ENCODE results near the gene PMP22.

PMP22 gene

GRCh38 chr17:15255713-15256454 is 9.2 kb downstream of the PMP22 start:
- H3K27ac Mint-ChIP-seq, result no peak overlapping the region
- ATAC-seq (ENCODE audit: low read depth) (no peak), DNase-seq (ENCODE audit: low spot score in 2 of 2) (no peak)
- H3K9me3 Mint-ChIP-seq, result no peaks in the 10 kb centered on the region
- H3K27me3 Mint-ChIP-seq, result peaks cover 28% of the 10 kb centered on the region
- peaks cover 2% of the 10 kb centered on the region for H3K4me1 Mint-ChIP-seq
- H3K4me3 Mint-ChIP-seq, result no peak overlapping the region
- no peaks in the 10 kb centered on the region for H3K36me3 Mint-ChIP-seq

- no peak for ATAC-seq (ENCODE audit: low read depth)
- no peak for DNase-seq (ENCODE audit: low spot score in 2 of 2)
- H3K27ac Mint-ChIP-seq, result no peak overlapping the region
- no peaks in the 10 kb centered on the region for H3K36me3 Mint-ChIP-seq
- H3K9me3 Mint-ChIP-seq, result no peaks in the 10 kb centered on the region
- H3K4me1 Mint-ChIP-seq, result peaks cover 2% of the 10 kb centered on the region
- peaks cover 12% of the 10 kb centered on the region for H3K27me3 Mint-ChIP-seq
- H3K4me3 Mint-ChIP-seq, result no peak overlapping the region
Measured at GRCh38 chr17:15250135-15250860, 14.8 kb downstream of the PMP22 start.

- Mint-ChIP-seq H3K9me3 (no peaks in the 10 kb centered on the region), H3K36me3 (no peaks in the 10 kb centered on the region), H3K27ac (no peak overlapping the region), H3K4me1 (peaks cover 2% of the 10 kb centered on the region), H3K27me3 (peaks cover 12% of the 10 kb centered on the region), H3K4me3 (no peak overlapping the region)
- DNase-seq (ENCODE audit: low spot score in 2 of 2) (no peak), ATAC-seq (ENCODE audit: low read depth) (no peak)
Measured at GRCh38 chr17:15249487-15249886, 15.6 kb downstream of the PMP22 start.

- H3K27me3 Mint-ChIP-seq, result peaks cover 3% of the 10 kb centered on the region
- H3K27ac Mint-ChIP-seq, result no peak overlapping the region
- ATAC-seq (ENCODE audit: low read depth), result no peak
- H3K36me3 Mint-ChIP-seq, result no peaks in the 10 kb centered on the region
- peaks cover 1% of the 10 kb centered on the region for H3K9me3 Mint-ChIP-seq
- DNase-seq (ENCODE audit: low spot score in 2 of 2), result no peak
- peaks cover 2% of the 10 kb centered on the region for H3K4me1 Mint-ChIP-seq
- H3K4me3 Mint-ChIP-seq, result no peak overlapping the region
Measured at GRCh38 chr17:15247891-15248529, 17.1 kb downstream of the PMP22 start.

- H3K9me3 Mint-ChIP-seq, result peaks cover 6% of the 10 kb centered on the region
Measured at GRCh38 chr17:15245054-15245453, 20.1 kb downstream of the PMP22 start.

GRCh38 chr17:15240644-15241043 is 24.5 kb downstream of the PMP22 start:
- DNase-seq (ENCODE audit: low spot score in 2 of 2) (no peak), ATAC-seq (ENCODE audit: low read depth) (no peak)
- no peaks in the 10 kb centered on the region for H3K4me1 Mint-ChIP-seq
- H3K27ac Mint-ChIP-seq, result no peak overlapping the region
- peaks cover 8% of the 10 kb centered on the region for H3K27me3 Mint-ChIP-seq
- no peaks in the 10 kb centered on the region for H3K36me3 Mint-ChIP-seq
- no peak overlapping the region for H3K4me3 Mint-ChIP-seq
- H3K9me3 Mint-ChIP-seq, result peaks cover 6% of the 10 kb centered on the region

More at GRCh38 chr17:15245054-15245453, 20.1 kb downstream of the PMP22 start:
- H3K36me3 Mint-ChIP-seq, result no peaks in the 10 kb centered on the region
- no peak overlapping the region for H3K4me3 Mint-ChIP-seq
- no peak overlapping the region for H3K27ac Mint-ChIP-seq
- ATAC-seq (ENCODE audit: low read depth) (no peak), DNase-seq (ENCODE audit: low spot score in 2 of 2) (no peak)
- peaks cover 3% of the 10 kb centered on the region for H3K27me3 Mint-ChIP-seq
- peaks cover 2% of the 10 kb centered on the region for H3K4me1 Mint-ChIP-seq

GRCh38 chr17:15239491-15239890 is 25.6 kb downstream of the PMP22 start:
- DNase-seq (ENCODE audit: low spot score in 2 of 2), result no peak
- H3K27me3 Mint-ChIP-seq, result peaks cover 8% of the 10 kb centered on the region
- no peak overlapping the region for H3K4me3 Mint-ChIP-seq
- peaks cover 6% of the 10 kb centered on the region for H3K9me3 Mint-ChIP-seq
- no peak overlapping the region for H3K27ac Mint-ChIP-seq
- no peaks in the 10 kb centered on the region for H3K36me3 Mint-ChIP-seq
- no peaks in the 10 kb centered on the region for H3K4me1 Mint-ChIP-seq
- ATAC-seq (ENCODE audit: low read depth), result no peak

GRCh38 chr17:15238676-15239422 is 26.3 kb downstream of the PMP22 start:
- peaks cover 8% of the 10 kb centered on the region for H3K27me3 Mint-ChIP-seq
- no peaks in the 10 kb centered on the region for H3K36me3 Mint-ChIP-seq
- H3K4me3 Mint-ChIP-seq, result no peak overlapping the region
- DNase-seq (ENCODE audit: low spot score in 2 of 2), result no peak
- peaks cover 6% of the 10 kb centered on the region for H3K9me3 Mint-ChIP-seq
- H3K4me1 Mint-ChIP-seq, result no peaks in the 10 kb centered on the region
- ATAC-seq (ENCODE audit: low read depth), result no peak
- no peak overlapping the region for H3K27ac Mint-ChIP-seq

- Mint-ChIP-seq H3K9me3 (peaks cover 5% of the 10 kb centered on the region), H3K4me1 (no peaks in the 10 kb centered on the region), H3K36me3 (no peaks in the 10 kb centered on the region), H3K27me3 (peaks cover 8% of the 10 kb centered on the region), H3K4me3 (no peak overlapping the region), H3K27ac (no peak overlapping the region)
- DNase-seq (ENCODE audit: low spot score in 2 of 2), result no peak
- ATAC-seq (ENCODE audit: low read depth), result no peak
Measured at GRCh38 chr17:15238057-15238456, 27.1 kb downstream of the PMP22 start.

GRCh38 chr17:15237106-15237425 is 28.1 kb downstream of the PMP22 start:
- Mint-ChIP-seq H3K36me3 (no peaks in the 10 kb centered on the region), H3K9me3 (no peaks in the 10 kb centered on the region), H3K4me1 (no peaks in the 10 kb centered on the region), H3K27ac (no peak overlapping the region), H3K4me3 (no peak overlapping the region), H3K27me3 (peaks cover 8% of the 10 kb centered on the region)
- DNase-seq (ENCODE audit: low spot score in 2 of 2) (no peak), ATAC-seq (ENCODE audit: low read depth) (no peak)

GRCh38 chr17:15236281-15237105 is 28.6 kb downstream of the PMP22 start:
- ATAC-seq (ENCODE audit: low read depth), result no peak
- Mint-ChIP-seq H3K36me3 (no peaks in the 10 kb centered on the region), H3K4me1 (no peaks in the 10 kb centered on the region), H3K27me3 (peaks cover 8% of the 10 kb centered on the region), H3K27ac (no peak overlapping the region), H3K4me3 (no peak overlapping the region), H3K9me3 (no peaks in the 10 kb centered on the region)
- no peak for DNase-seq (ENCODE audit: low spot score in 2 of 2)

- Mint-ChIP-seq H3K4me1 (no peaks in the 10 kb centered on the region), H3K4me3 (no peak overlapping the region), H3K27me3 (peaks cover 6% of the 10 kb centered on the region), H3K36me3 (no peaks in the 10 kb centered on the region), H3K27ac (no peak overlapping the region), H3K9me3 (no peaks in the 10 kb centered on the region)
- no peak for ATAC-seq (ENCODE audit: low read depth)
- DNase-seq (ENCODE audit: low spot score in 2 of 2), result no peak
Measured at GRCh38 chr17:15233971-15234370, 31.2 kb downstream of the PMP22 start.

GRCh38 chr17:15233022-15233805 is 31.9 kb downstream of the PMP22 start:
- ATAC-seq (ENCODE audit: low read depth), result no peak

More at GRCh38 chr17:15233022-15233805, 31.9 kb downstream of the PMP22 start:
- Mint-ChIP-seq H3K4me3 (no peak overlapping the region), H3K27ac (no peak overlapping the region), H3K27me3 (peaks cover 2% of the 10 kb centered on the region), H3K9me3 (no peaks in the 10 kb centered on the region), H3K36me3 (no peaks in the 10 kb centered on the region), H3K4me1 (no peaks in the 10 kb centered on the region)
- no peak for DNase-seq (ENCODE audit: low spot score in 2 of 2)
